GM21737 (cell line): ENCODE measurements around the gene CTBP2.

ENCODE experiments used
- ATAC-seq: cut with Tn5 transposase; IDR thresholded peaks from one replicate; pipeline ENCODE4 v1.9.1; 2021; ENCODE audit warnings: mild to moderate bottlenecking, moderate library complexity; ENCODE audit not compliant: unreplicated experiment

The CTBP2 gene

DNA sequence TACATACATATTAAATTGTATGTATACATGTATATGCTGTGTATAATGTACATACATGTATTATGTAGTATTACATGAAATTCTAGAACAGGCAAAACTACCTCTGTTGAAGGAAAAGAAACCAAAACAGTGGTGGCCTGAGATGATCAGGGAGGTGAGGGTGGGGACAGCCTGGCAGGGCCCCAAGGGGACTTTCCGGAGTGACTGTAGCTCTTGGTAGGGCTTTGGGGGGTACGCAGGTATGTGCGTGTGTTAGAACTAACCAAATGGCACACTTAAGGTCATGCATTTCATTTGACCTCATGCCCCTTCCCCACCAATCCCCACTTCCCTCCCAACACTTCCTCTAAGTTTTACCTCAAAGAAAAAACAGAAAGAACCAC lies 31.3 kb downstream of the CTBP2 start:
- no peak for ATAC-seq

DNA sequence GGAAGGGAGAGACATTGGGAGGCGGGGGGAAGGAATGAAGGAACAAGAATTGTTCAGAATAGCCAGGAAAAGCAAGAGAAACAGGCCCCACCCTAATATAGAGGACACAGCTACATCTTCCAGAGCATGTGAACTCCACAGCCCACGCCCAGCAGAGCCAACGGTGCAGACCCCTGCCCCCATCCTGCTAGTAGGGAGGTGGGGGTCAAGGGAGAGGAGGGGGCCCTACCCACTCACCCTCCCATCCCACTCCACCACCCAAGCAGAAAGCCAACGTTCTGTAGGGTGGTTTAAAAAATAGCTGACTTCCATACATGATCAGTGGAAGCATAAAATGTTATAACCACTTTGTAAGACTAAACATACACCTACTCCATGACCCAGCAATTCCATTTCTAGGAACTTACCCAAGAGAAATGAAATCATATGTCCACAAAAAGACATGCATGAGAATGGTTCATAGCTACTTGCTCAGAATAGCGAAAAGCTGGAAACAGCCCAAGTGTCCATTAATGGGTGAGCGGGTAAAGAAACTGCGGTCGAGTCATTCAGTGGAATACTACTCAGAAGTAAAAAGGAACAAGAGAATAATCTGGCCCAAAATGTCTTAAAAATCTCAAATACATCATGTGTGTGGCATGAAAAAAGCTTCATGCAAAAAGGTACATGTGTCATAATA lies 31.8 kb downstream of the CTBP2 start:
- no peak for ATAC-seq

DNA sequence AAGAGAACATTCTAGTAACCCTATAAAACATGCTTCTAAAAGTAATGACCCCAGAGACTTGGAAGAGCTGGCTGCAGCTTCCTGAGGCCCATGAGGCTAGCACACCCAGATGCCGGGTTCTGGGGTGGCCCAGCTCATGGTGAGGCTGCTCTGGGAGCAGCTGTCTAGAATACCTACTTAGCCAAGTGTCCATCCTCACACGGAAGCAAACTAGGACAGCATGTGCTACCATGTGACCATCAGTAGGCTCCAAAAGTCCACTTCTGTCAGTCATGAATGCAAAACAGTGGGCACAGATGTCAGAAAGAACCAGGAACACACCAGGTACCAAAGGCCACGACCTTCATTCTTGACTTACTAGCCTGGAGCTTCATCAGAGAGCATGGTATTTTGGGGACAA lies 32.4 kb downstream of the CTBP2 start:
- no peak for ATAC-seq

GRCh38 chr10:125127110-125127509 lies 33.3 kb downstream of the CTBP2 start:
- ATAC-seq = no peak

DNA sequence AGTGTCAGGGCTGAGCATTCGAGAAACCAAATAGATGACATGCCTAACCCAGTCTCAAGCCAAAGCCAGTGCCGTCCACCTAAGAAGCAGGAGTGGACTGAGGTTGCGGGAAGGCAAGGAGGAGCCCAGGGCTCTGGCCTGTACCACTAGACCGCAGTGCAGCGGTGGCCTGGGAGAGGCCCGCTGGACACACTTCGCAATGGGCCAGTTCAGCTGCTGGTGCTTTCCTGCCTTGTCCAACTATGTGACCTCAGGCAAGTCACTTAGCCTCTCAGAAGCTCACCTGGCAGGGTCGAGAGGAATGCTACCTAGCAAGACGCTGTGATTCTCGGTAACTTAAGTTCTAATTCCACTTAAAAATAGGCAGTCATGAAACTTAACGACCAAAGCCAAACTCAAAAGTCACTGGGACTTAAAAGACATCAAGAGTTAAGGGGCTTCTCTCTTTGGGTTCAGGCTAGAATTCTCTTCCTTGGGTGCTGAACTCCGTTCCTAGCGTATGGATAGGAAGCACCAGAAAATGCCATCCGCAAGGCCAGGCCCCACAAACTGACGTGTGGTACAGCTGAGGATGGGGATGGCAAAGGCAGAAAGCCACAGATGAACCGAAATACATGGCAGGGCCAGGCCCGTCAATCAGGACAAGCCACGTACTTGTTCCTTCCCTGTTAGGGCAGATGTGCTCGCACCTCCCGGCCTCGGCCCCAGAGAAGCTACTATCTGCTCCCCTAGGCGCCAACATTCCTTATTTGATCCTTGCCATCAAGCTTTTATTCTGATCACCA lies 34.2 kb downstream of the CTBP2 start:
- no peak for ATAC-seq

DNA sequence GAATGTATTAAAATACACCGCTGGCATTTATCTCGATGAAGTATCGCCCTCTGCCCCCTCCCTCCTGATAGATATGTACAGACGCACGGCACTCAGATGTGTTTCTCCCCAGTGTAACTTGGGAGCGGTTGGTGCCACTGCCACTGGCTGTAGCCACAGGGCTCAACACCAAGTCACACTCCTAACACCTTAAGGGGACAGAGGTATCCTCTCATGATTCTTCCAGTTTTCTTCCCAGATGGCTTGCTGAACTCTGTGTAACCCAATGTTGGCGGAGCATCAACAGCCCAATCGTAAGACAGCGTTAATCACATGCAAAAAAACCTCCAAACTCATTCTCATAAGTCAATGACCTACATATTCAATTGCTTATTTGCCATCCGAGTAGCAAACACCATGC lies 35.5 kb downstream of the CTBP2 start:
- no peak for ATAC-seq

GRCh38 chr10:125124115-125124487 lies 36.3 kb downstream of the CTBP2 start:
- no peak for ATAC-seq

GRCh38 chr10:125123476-125124114 lies 36.8 kb downstream of the CTBP2 start:
- no peak for ATAC-seq

DNA sequence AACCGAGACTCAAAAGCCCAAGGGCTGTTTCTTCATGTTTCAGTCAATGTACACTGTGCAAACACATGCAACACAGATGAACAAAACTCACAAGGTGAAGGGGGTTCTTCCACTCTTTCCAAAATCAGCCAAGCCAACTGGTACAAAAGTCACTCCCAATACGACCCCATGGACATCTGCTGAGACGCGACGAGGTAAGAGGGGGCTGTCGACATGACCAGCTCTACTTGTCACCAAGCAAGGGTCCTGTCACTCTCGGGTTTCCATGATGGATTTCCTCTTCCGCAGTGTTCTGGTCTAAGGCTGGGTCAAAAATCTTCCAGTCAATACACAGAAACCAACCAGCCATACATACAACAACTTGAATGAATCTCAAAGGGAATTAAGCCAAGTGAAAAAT lies 37.8 kb downstream of the CTBP2 start:
- ATAC-seq = no peak

- no peak for ATAC-seq
Observed at GRCh38 chr10:125121003-125121402, 39.4 kb downstream of the CTBP2 start.

DNA sequence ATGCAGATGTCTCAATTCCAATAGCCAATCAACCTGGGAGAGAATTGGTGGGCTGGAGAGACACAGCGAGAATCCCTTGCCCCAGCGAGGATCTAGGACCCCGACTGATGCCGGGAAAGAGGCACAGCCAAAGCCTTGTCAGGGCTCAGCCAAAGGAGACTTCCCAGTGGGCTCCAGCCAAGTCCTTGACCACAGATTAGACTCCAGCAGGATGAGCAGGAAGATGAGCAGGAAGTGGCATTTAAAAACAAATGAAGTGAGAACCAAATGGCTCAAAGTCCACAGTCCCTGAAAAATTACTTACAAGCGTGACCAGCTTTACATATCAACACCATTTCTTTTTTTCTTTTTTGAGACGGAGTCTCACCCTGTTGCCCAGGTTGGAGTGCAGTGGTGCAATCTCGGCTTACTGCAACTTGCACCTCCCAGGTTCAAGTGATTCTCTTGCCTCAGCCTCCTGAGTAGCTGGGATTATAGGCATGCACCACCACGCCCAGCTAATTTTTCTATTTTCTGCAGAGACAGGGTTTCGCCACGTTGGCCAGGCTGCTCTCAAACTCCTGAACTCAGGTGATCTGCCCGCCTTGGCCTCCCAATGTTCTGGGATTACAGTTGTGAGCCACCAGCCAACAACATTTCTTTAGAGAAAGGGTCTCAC lies 40.2 kb downstream of the CTBP2 start:
- ATAC-seq = no peak

- no peak for ATAC-seq
Observed at GRCh38 chr10:125118701-125119100, 41.7 kb downstream of the CTBP2 start.

DNA sequence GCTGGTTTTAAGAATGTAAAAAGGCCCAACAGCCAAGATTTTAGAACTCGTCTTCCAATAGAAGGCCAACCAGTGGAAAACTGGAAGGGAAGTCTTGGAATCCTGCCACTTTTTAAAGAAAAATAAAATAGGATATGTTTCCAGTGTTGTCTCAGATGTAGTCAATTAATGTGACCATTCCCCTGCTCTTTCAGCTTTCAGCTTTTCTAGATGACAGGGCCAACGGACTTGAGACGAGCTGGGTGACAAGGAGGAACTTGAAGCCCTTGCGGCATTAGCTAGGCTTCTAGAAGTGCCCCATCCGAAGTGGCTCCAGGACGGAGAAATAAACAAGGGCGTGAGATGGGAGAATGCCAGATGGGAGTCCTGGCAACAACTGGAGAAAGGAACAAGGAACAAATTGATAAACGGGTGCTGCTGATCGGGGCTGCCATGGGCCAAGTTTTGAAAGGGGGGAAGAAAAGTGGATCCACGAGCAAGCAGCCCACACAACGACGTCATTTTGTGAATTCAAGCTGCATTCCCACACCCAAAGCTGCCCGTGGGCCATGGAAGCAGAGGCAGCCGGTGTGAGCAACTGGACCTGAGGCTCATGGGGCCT lies 42.3 kb downstream of the CTBP2 start:
- no peak for ATAC-seq

DNA sequence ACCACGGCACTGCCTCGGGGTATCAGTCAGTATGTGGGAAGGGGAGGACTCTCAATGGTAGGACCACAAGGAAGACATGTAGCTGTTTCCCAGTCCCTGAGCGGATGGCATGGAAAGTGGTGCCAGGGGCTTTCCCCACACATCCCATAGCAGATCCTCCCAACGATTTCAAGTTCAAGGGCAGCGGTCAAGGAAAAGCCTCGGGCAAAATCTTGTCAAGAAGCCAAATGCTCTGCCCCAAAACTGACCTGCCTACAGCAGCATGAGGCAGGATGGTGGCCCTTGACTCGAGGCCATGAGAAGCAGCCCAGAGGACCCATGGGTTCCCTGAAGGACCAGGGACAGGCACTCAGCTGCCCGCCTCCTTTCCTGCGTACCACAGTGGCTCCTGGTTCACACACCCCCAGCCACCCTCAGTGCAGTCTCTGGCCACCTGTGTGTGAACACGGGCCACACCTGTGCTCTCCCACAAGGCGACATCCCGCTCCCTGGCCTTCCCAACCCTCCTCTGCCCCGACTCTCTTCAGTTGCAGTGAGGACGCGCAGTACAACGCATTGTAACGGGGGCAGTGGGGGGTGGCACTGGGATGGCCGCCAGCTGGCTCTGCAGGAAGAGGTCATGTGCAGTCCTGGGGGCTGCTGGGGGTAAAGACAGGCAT lies 43.6 kb downstream of the CTBP2 start:
- no peak for ATAC-seq

GRCh38 chr10:125116041-125116649 lies 44.2 kb downstream of the CTBP2 start:
- ATAC-seq = no peak

GRCh38 chr10:125115409-125115808 lies 45.0 kb downstream of the CTBP2 start:
- ATAC-seq = no peak

DNA sequence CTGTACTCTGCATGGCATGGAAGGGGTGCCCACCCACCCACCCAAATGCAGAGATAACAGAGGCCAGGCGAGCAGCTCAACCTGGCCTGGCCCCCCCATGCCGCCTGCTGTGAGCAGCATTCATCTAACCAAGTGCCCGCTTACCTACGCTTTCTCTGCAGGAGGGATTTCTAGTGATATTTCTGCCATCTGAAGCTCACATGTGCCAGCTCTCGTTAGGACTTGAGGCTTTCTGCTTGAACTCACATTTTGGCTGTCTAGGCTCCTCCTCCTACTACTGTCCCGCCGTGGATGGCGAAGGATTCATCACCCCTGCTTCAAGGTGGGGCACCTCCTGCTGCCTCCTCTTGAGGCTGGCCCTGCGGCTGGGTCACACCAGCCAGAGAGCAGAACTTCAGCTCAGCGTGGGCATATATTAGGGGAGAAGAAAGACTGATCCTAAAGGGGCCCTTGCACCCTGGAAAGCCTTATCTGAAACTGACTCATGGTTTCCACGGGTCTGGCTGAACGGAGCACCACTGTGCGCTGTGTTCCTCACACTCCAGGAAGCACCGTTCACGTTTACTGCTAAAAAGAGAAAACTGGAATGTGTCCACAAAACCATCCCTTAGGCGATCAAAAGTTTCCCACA lies 45.5 kb downstream of the CTBP2 start:
- no peak for ATAC-seq

DNA sequence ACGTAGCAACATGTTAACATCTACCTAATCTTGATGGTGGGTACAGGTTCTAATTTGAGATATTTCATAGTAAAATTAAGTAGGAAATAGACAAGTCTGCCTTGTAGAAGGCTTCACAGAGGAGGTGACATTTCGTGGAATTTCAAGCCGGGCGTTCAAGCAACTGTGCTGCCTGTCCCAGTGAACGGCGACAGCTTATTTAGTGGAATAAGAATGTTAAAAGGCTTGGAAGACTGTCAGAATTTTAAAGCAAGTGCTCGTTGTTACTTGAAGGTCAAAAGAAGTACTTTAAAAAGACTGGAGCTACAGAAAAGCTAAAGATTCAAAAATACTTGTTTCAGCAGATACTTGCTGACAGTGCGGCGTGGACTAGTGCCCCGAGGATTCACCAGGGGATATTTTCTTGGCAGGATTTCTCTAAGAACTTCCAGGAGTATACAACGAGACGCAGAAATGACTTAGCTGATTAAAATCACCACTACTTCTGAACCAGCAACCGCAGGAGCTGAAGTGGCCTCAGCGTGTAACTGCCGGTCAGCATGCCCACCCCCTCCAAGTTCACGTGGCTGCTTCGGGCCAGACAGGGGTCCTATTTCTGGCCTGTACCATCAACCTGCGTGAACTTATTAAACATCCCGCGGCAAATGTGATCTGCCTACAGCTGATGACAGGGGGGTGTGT lies 46.5 kb downstream of the CTBP2 start:
- no peak for ATAC-seq
